OCI-LY7 (cell line): ENCODE results near the gene CASP4. TPM values are rescaled to one million over a fixed set of nuclear protein-coding genes. Genes with fewer than 3 reads are reported as not detected.

Source experiments
- BruUV-seq: library from RNA; stranded (reverse); fragments of 400-500 nt; replicated peaks from 2 replicates; lab custom pipeline; 2021; lab: Mats Ljungman, UMichigan
- CTCF ChIA-PET: fragments of 300-600 bp; sonication (Branson Sonifier 250); formaldehyde crosslinking; loops from one replicate; lab custom pipeline; 2022; ENCODE audit warnings: antibody characterized with exemption; ENCODE audit not compliant: unreplicated experiment; lab: Charles Lee
- POLR2A ChIA-PET: fragments of 300-600 bp; sonication (Branson Sonifier 250); formaldehyde crosslinking; loops from one replicate; lab custom pipeline; 2022; ENCODE audit warnings: antibody characterized with exemption; lab: Charles Lee
- DNase-seq: peaks from one replicate; pipeline ENCODE4 v3.0.0-alpha.2; 2015; ENCODE audit warnings: low spot score
- H2AFZ ChIP-seq: fragments of 200-600 bp; sonication (generic), shearing (Covaris generic); 2 replicates; pipeline ENCODE4 v1.6.1; 2014; ENCODE audit warnings: mild to moderate bottlenecking, antibody characterized with exemption, low read length, moderate library complexity
- H3K27ac ChIP-seq: fragments of 200-600 bp; sonication (generic); 2 replicates; pipeline ENCODE4 v1.5.1; 2014; ENCODE audit warnings: mixed run types, low read depth, mild to moderate bottlenecking, moderate library complexity, low read length, inconsistent platforms; ENCODE audit not compliant: poor library complexity, severe bottlenecking
- H3K36me3 ChIP-seq: fragments of 200-600 bp; sonication (generic); 2 replicates; pipeline ENCODE4 v1.6.1; 2014; ENCODE audit warnings: mild to moderate bottlenecking, antibody characterized with exemption, low read length, moderate library complexity, mixed read lengths; ENCODE audit not compliant: insufficient read depth
- H3K4me1 ChIP-seq: fragments of 200-600 bp; sonication (generic); 2 replicates; pipeline ENCODE4 v1.5.1; 2014; ENCODE audit warnings: mild to moderate bottlenecking, low read length; ENCODE audit not compliant: insufficient read depth, poor library complexity, severe bottlenecking
- H3K4me2 ChIP-seq: fragments of 200-600 bp; sonication (generic); 2 replicates; pipeline ENCODE4 v1.6.1; 2014; ENCODE audit warnings: mild to moderate bottlenecking, low read length
- H3K4me3 ChIP-seq: fragments of 200-600 bp; sonication (generic); 2 replicates; pipeline ENCODE4 v1.5.1; 2014; ENCODE audit warnings: mild to moderate bottlenecking, low read depth, low read length; ENCODE audit not compliant: poor library complexity, severe bottlenecking
- H3K79me2 ChIP-seq: fragments of 200-600 bp; sonication (generic); 2 replicates; pipeline ENCODE4 v1.6.1; 2016; ENCODE audit warnings: low read depth, mild to moderate bottlenecking, low read length, moderate library complexity, mixed read lengths; ENCODE audit not compliant: insufficient read depth
- H3K9me2 ChIP-seq: fragments of 200-600 bp; sonication (generic); 2 replicates; pipeline ENCODE4 v1.6.1; 2016; ENCODE audit warnings: mild to moderate bottlenecking, low read length, mixed read lengths; ENCODE audit not compliant: insufficient read depth
- H3K9me3 ChIP-seq: fragments of 200-600 bp; sonication (generic); 2 replicates; pipeline ENCODE4 v1.6.1; 2014; ENCODE audit warnings: mild to moderate bottlenecking, mixed run types, low read length, mixed read lengths
- H4K20me1 ChIP-seq: fragments of 200-600 bp; sonication (generic); 2 replicates; pipeline ENCODE4 v1.6.1; 2014; ENCODE audit warnings: mild to moderate bottlenecking, antibody characterized with exemption, low read length, moderate library complexity, mixed read lengths; ENCODE audit not compliant: insufficient read depth
- CTCF ChIP-seq: fragments of 200-600 bp; sonication (generic); conservative IDR thresholded peaks from 2 replicates; pipeline ENCODE4 v1.5.1; 2014; ENCODE audit warnings: mild to moderate bottlenecking, antibody characterized with exemption, low read length, moderate library complexity, mixed read lengths
- EZH2phosphoT487 ChIP-seq: fragments of 200-600 bp; sonication (generic); IDR thresholded peaks from 2 replicates; pipeline ENCODE4 v1.6.1; 2018; ENCODE audit warnings: low read depth, borderline replicate concordance, mild to moderate bottlenecking, mixed run types, antibody characterized with exemption, low read length, moderate library complexity, mixed read lengths
- intact Hi-C: fragments of 100-400 bp; cut with micrococcal nuclease; formaldehyde crosslinking; loops from one replicate; pipeline ENCODE4 v1.10.0; 2022; ENCODE audit not compliant: unreplicated experiment
- total RNA-seq, 2 experiments: library from RNA; depleted of rRNA in 1 of 2; stranded (reverse); fragments of >200 nt in 1 of 2; shearing (Covaris generic) in 1 of 2; gene quantifications; 2 replicates each; pipeline ENCODE4 v1.2.3, GENCODE V29; 2014 to 2022

The CASP4 gene
- total RNA-seq, 2 experiments from 2014 or later = 0.88 to 1.6 TPM

GRCh38 chr11:104995001-104995408 is 26.6 kb upstream of the CASP4 start:
- no peaks in the 10 kb centered on the region for H3K9me3 ChIP-seq
- H3K4me3 ChIP-seq = no peak overlapping the region
- H3K36me3 ChIP-seq = no peaks in the 10 kb centered on the region
- no peak overlapping the region for H2AFZ ChIP-seq
- H4K20me1 ChIP-seq = no peaks in the 10 kb centered on the region
- ChIA-PET CTCF (no interaction called here), POLR2A (interaction anchor here (0.6 kb wide), 1 partner anchor 159 kb away, joined by 3 read pairs; no protein-coding TSS in a partner anchor)
- H3K9me2 ChIP-seq = no peaks in the 10 kb centered on the region
- BruUV-seq = no TSS peak
- TF ChIP-seq CTCF = no peak
- H3K4me1 ChIP-seq = no peaks in the 10 kb centered on the region
- no peak overlapping the region for H3K27ac ChIP-seq
- intact Hi-C loops = no loop called here
- no peak for DNase-seq
- no peak overlapping the region for H3K4me2 ChIP-seq
- H3K79me2 ChIP-seq = no peaks in the 10 kb centered on the region

- Histone ChIP-seq H2AFZ (no peak overlapping the region), H3K4me3 (no peak overlapping the region), H3K9me2 (no peaks in the 10 kb centered on the region), H3K4me1 (no peaks in the 10 kb centered on the region), H4K20me1 (no peaks in the 10 kb centered on the region), H3K27ac (no peak overlapping the region), H3K9me3 (no peaks in the 10 kb centered on the region), H3K79me2 (no peaks in the 10 kb centered on the region), H3K36me3 (no peaks in the 10 kb centered on the region), H3K4me2 (no peak overlapping the region)
- TF ChIP-seq CTCF (no peak), EZH2phosphoT487 (no peak)
- POLR2A ChIA-PET = no interaction called here
- no TSS peak for BruUV-seq
- intact Hi-C loops = no loop called here
- CTCF ChIA-PET = no interaction called here
- no peak for DNase-seq
Measured at GRCh38 chr11:104992781-104993180, 24.4 kb upstream of the CASP4 start.

- POLR2A ChIA-PET = no interaction called here
- no peaks in the 10 kb centered on the region for H3K36me3 ChIP-seq
- no peak overlapping the region for H3K4me2 ChIP-seq
- no peak for DNase-seq
- no peaks in the 10 kb centered on the region for H3K79me2 ChIP-seq
- no peak overlapping the region for H3K27ac ChIP-seq
- no TSS peak for BruUV-seq
- CTCF ChIA-PET = no interaction called here
- no peaks in the 10 kb centered on the region for H3K9me2 ChIP-seq
- intact Hi-C loops = no loop called here
- no peak for TF ChIP-seq EZH2phosphoT487
- TF ChIP-seq CTCF = no peak
- H3K9me3 ChIP-seq = no peaks in the 10 kb centered on the region
- H3K4me1 ChIP-seq = no peaks in the 10 kb centered on the region
- H2AFZ ChIP-seq = no peak overlapping the region
- H3K4me3 ChIP-seq = no peak overlapping the region
- no peaks in the 10 kb centered on the region for H4K20me1 ChIP-seq
Measured at GRCh38 chr11:104991994-104992393, 23.6 kb upstream of the CASP4 start.
